Measurements from ENCODE around the gene ZNF416.

DNA sequence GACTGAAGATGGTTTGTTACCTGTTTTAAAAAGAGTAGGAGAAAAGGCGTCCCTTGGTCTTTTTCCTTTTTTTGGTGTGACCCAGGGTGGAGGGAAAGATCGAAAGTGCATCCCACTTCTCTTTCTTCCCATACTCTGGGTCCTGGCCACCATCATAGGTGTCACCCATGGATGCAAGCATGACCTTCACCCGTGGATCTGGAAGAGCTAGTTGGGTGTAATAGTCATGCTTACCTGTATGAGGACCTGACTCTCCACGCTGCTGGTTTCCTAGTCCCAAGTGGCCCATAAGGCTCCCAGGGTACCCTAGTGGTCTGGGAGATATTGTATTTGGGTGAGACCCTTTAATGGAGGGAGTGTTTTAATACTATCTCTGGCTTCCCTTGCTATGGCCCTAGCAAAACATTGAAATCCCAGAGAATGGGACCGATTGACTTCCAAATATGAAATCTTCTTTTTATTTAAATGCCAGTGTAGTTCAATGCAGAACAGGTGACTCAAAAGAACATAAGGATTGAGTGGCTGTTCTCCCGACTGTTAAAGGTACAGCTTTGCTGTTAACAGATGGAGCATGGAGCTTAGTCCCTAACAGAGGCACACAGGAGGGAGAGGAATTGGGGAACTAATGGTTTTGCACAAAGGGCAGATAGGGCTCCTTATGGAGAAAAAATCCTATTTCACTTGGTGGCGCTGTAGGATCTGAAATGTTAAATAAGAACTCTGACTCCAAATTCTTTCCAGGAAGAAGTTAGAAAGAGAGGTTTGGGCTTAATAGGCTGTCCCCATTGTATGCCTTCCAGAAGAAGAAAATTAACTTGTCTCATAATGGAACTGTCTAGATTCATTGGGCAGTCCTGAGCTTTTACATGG, 12.1 kb downstream of the ZNF416 start:
- TF ChIP-seq, protein P1, sequence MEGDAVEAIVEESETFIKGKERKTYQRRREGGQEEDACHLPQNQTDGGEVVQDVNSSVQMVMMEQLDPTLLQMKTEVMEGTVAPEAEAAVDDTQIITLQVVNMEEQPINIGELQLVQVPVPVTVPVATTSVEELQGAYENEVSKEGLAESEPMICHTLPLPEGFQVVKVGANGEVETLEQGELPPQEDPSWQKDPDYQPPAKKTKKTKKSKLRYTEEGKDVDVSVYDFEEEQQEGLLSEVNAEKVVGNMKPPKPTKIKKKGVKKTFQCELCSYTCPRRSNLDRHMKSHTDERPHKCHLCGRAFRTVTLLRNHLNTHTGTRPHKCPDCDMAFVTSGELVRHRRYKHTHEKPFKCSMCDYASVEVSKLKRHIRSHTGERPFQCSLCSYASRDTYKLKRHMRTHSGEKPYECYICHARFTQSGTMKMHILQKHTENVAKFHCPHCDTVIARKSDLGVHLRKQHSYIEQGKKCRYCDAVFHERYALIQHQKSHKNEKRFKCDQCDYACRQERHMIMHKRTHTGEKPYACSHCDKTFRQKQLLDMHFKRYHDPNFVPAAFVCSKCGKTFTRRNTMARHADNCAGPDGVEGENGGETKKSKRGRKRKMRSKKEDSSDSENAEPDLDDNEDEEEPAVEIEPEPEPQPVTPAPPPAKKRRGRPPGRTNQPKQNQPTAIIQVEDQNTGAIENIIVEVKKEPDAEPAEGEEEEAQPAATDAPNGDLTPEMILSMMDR (IDR thresholded peaks at IDR 0.05 in 2 of 3, conservative IDR thresholded peaks at IDR 0.05 in 1 of 3; ENCODE audit: insufficient read depth in 2 of 3, low read depth in 1 of 3, low read length in 3 of 3): no peak
- TF ChIP-seq, protein P2, sequence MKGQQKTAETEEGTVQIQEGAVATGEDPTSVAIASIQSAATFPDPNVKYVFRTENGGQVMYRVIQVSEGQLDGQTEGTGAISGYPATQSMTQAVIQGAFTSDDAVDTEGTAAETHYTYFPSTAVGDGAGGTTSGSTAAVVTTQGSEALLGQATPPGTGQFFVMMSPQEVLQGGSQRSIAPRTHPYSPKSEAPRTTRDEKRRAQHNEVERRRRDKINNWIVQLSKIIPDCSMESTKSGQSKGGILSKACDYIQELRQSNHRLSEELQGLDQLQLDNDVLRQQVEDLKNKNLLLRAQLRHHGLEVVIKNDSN (CRISPR knock-in tag; IDR thresholded peaks at IDR 0.05): no peak
- TF ChIP-seq SPI1 (IDR thresholded peaks at IDR 0.05; ENCODE audit: borderline replicate concordance, low read depth, low read length) (no peak), HCFC1 (IDR thresholded peaks at IDR 0.05; ENCODE audit: low read depth, low read length) (no peak), SRSF7 (optimal IDR thresholded peaks at IDR 0.05; ENCODE audit: low read depth, low read length) (no peak)
- TF ChIP-seq, protein P3, sequence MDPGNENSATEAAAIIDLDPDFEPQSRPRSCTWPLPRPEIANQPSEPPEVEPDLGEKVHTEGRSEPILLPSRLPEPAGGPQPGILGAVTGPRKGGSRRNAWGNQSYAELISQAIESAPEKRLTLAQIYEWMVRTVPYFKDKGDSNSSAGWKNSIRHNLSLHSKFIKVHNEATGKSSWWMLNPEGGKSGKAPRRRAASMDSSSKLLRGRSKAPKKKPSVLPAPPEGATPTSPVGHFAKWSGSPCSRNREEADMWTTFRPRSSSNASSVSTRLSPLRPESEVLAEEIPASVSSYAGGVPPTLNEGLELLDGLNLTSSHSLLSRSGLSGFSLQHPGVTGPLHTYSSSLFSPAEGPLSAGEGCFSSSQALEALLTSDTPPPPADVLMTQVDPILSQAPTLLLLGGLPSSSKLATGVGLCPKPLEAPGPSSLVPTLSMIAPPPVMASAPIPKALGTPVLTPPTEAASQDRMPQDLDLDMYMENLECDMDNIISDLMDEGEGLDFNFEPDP (CRISPR knock-in tag; IDR thresholded peaks at IDR 0.05): no peak
- TF ChIP-seq, protein P4, sequence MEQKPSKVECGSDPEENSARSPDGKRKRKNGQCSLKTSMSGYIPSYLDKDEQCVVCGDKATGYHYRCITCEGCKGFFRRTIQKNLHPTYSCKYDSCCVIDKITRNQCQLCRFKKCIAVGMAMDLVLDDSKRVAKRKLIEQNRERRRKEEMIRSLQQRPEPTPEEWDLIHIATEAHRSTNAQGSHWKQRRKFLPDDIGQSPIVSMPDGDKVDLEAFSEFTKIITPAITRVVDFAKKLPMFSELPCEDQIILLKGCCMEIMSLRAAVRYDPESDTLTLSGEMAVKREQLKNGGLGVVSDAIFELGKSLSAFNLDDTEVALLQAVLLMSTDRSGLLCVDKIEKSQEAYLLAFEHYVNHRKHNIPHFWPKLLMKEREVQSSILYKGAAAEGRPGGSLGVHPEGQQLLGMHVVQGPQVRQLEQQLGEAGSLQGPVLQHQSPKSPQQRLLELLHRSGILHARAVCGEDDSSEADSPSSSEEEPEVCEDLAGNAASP (IDR thresholded peaks at IDR 0.05): no peak
